ENCODE measurements around the gene PRPH.

PRPH gene

DNA sequence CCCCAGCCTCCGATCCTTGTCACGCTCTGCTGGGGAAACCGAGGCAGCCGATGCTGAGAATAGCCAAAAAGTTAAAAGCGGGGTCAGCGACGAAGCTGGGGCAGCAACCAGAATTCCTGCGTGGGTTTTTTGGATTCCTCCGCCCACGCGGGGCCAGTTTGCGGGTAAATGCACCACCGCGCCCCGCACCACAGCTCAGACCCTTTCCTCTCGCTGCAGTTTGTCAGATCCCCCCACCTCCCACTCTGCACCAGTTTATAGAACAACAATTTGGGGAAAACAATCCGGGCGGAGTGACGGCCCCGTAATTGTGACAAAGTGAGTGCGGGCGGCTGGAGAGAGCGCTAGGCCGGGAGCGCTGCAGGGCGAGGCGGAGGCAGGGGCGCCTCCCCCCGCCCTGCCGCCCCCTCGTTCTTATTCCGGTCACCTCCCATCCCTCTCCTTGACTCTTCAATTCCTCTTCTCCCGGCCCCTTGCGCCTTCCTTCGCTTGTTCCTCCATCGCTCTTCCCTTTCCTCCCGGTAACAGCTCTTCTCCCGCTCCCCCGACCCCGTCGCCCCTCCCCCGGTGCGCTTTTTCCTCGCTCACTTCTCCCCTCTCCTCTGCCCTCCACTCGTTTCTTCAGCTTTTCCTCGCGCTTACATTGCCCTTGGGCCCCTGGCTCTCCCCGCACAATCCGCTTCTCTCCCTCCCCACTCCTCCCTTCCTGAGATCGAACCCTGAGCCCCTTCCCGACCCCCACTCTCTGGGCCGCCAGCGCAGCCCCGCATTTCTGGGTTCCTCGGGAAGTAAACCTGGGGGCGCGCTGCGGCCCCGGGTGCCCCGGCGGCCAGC is 51.1 kb downstream of the PRPH start:
- DNase-seq (ENCODE audit: insufficient read length, low spot score) = no peak
- TF ChIP-seq POLR2A (IDR thresholded peaks at IDR 0.05; ENCODE audit: low read depth, low read length) = no peak
- no peak for FAIRE-seq

DNA sequence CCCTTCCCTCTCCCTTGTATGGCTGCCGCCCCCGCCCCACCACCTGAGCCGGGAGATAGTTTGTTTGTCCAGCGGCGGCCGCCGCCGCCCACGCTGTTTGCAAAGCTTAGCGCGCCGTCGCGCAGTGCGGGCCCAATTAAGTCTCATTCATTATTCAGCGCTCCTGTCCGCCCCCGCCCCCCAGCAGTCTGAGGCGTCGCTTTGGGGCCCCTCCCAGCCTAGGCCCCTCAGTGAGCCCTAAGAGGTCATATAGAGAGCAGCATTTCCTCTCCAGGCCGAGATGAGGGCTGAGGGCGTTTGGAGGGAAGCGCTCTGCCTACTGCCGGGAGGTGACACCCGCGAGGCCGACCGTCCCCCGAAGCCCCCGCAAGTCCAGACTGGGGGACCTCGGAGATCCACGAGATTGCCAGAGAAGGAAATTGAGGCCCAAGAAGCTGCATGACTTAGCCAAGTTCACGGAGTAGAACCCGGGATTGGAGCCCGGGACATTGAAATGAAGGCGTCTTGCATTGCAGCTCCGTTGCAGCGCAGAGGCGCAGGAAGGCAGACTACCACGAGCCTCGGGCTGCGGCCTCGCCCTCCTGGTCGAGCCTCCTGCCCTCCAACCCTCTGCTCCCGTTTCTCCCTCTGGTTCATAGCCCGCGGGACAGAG is 51.8 kb downstream of the PRPH start, which contains the start of gene DNAJC22:
TSS of gene DNAJC22 (plus strand) at position 230 of the 652 bp plus-strand sequence. CDS start 1,985 bp downstream, outside the sequence.
- no peak for TF ChIP-seq POLR2A (IDR thresholded peaks at IDR 0.05; ENCODE audit: low read depth, low read length)
- DNase-seq (ENCODE audit: insufficient read length, low spot score) (no peak), FAIRE-seq (no peak)

DNA sequence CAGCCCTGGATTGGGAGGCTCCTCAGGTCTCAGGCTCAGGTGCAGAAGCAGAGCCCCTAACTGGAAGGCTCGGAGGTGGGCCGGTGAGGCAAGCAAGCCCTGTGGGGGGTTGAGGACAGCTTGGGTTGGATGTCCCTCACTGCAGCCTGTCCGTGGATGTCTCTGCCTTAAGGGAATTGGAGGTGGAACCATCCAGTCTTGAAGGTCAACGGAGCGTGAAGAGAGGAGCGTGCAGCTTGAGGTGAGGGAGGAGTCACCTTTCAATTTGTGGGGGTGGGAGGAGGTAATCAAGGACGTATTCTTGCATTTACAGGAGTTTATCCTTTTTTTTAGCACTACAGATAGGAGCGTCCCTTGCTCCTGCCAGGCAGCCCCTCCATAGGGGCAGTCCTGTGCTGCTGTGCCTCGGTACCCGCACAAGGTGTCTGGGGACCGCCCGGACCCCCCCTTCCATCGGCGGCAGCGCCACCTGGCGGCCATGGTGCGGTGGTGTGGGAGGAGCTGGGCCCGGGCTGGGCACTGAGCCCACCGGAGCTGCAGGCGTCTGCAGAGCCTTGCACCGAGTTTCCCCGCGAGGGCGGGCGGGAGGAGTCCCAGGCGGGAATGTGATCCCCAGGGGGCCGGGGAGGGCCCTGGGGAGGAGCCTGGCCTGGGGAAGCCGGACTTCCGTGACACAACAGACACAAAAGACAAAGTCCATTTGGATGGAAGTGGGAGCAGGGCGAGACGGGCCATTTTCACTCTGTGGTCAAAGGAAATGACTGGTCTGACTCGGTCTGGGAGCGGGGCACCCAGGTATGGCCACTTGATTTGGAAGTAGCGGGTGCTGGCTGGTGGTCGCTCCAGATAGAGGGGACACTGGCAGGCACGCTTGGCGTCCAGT is 52.6 kb downstream of the PRPH start:
- peak; percentile 51; the same call in 1 of the 2 replicates for TF ChIP-seq POLR2A (IDR thresholded peaks at IDR 0.05; ENCODE audit: low read depth, low read length)
- peak; percentile 48 for FAIRE-seq
- peak; percentile 100 for DNase-seq (ENCODE audit: insufficient read length, low spot score)
